AG04449 (cell line): ENCODE data around the gene ASB10.

Source experiments
- CTCF ChIA-PET: fragments of 350-600 bp; formaldehyde crosslinking; extraction: SDS; loops from one replicate; lab custom pipeline; 2021; ENCODE audit warnings: antibody characterized with exemption; lab: Yijun Ruan, JAX
- POLR2A ChIA-PET: fragments of 400-600, 350-600 bp; formaldehyde crosslinking; extraction: SDS; loops from one replicate; lab custom pipeline; 2020; ENCODE audit warnings: antibody characterized with exemption, inconsistent platforms; lab: Yijun Ruan, JAX
- DNase-seq: peaks from one replicate; pipeline ENCODE4 v3.0.0-alpha.2; 2010; ENCODE audit warnings: low read depth, low spot score
- H3K4me3 ChIP-seq: 2 replicates; pipeline ENCODE4 v1.5.1; 2011; ENCODE audit warnings: low read depth, mild to moderate bottlenecking, control low read depth, low read length
- TF ChIP-seq, protein P1 (sequence below): IDR thresholded peaks from one replicate; pipeline ENCODE4 v1.5.1; 2011; ENCODE audit warnings: mild to moderate bottlenecking, moderate library complexity, low read length, control low read depth, inconsistent platforms; ENCODE audit not compliant: insufficient read depth; ENCODE audit errors: missing control alignments

Gene ASB10

GRCh38 chr7:151128144-151128543 lies 58.9 kb downstream of the ASB10 start:
- no peak overlapping the region for H3K4me3 ChIP-seq
- POLR2A ChIA-PET: no interaction called here
- TF ChIP-seq, protein P1, sequence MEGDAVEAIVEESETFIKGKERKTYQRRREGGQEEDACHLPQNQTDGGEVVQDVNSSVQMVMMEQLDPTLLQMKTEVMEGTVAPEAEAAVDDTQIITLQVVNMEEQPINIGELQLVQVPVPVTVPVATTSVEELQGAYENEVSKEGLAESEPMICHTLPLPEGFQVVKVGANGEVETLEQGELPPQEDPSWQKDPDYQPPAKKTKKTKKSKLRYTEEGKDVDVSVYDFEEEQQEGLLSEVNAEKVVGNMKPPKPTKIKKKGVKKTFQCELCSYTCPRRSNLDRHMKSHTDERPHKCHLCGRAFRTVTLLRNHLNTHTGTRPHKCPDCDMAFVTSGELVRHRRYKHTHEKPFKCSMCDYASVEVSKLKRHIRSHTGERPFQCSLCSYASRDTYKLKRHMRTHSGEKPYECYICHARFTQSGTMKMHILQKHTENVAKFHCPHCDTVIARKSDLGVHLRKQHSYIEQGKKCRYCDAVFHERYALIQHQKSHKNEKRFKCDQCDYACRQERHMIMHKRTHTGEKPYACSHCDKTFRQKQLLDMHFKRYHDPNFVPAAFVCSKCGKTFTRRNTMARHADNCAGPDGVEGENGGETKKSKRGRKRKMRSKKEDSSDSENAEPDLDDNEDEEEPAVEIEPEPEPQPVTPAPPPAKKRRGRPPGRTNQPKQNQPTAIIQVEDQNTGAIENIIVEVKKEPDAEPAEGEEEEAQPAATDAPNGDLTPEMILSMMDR: no peak
- DNase-seq: no peak
- CTCF ChIA-PET: interaction anchor here (0.9 to 2.2 kb wide), 7 partner anchors 9 to 174 kb away, joined by 3 to 9 read pairs (median 4); no protein-coding TSS in a partner anchor

DNA sequence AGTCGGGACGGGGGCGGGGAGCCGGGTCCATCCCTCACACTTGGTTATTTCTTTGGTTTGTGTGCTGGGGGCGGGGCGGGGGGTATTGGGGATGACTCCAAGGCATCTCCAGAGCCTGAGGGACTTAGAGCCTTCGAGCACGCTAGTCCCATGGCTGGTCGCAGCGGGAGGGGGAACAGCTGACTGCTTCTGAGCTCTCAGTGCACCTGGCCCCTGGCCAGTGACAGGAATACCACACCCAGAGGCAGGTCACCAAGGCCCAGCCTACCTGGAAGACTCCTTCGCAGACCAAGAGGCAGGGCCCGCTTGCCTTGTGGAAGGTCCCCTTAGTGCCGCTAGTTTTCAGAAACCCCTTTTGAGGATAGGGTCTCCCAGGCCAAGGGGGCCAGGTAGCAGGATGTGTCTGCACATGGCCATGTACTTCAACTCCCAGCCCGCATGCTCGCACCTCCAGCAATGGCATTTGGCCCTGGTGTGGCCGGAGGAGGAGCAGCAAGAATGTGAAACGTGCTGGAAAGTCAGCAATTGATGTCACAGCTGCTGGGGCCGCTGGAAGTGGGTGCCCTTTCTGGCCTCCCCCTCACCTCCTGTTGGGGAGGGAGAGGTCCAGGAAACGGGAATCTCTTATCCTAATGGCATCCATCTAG lies 60.4 kb downstream of the ASB10 start:
- DNase-seq: no peak
- POLR2A ChIA-PET: no interaction called here
- TF ChIP-seq, protein P1: no peak
- H3K4me3 ChIP-seq: no peak overlapping the region
- CTCF ChIA-PET: interaction anchor here (1.1 to 5.0 kb wide), 6 partner anchors 10 to 175 kb away, joined by 3 to 41 read pairs (median 4); partner anchors contain the start of gene GBX1

DNA sequence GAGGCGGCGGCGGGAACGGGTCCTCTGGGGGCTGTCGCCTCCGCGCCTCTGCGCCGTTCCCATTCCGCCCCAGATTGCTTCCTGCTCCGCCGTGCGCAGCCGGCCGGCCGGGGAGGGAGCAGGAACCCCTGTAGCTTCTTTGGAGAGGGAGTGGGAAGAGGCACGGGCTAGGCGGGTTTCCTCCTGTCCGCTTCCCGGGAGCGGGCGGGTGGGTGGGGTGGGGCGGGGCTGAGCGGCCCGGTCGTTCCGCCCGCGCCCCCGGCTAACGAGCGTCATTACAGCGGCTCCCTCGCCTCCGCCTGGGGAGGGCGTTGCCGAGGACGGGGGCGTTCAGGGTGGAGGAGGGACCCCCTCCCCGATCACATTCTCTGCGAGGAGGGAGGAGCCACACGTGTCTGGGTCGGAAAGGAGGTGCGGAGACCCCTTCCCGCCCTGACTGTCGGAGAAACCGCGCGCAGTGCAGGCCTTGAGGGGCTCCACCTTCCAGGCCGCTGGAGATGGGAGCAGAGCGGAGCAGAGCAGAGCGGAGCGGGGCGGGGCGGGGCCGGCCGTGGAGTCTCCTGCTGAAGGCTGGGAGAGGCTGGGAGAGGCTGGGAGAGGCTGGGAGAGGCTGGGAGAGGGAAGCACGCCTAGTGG lies 61.1 kb downstream of the ASB10 start:
- POLR2A ChIA-PET: no interaction called here

More for the DNA sequence above, 61.1 kb downstream of the ASB10 start:
- CTCF ChIA-PET: interaction anchor here (0.6 to 5.0 kb wide), 5 partner anchors 9 to 139 kb away, joined by 3 to 85 read pairs (median 6); partner anchors contain the start of gene GBX1
- 0 out of 2 replicates have a peak overlapping the region, but pooled peaks have one; percentile 6 for H3K4me3 ChIP-seq
- DNase-seq: no peak
- TF ChIP-seq, protein P1: no peak
